HepG2 (cell line): ENCODE results near the gene FHIT. TPM values are rescaled to one million over a fixed set of nuclear protein-coding genes. Genes with fewer than 3 reads are reported as not detected.

Experiments
- ATAC-seq: fragments of 200-7000 bp; cut with Tn5 transposase; 3 replicates; pipeline ENCODE4 v1.9.1; 2020; ENCODE audit warnings: mild to moderate bottlenecking, moderate library complexity
- BruUV-seq: library from RNA; stranded (reverse); fragments of 400-500 nt; replicated peaks from 2 replicates; lab custom pipeline; 2021; lab: Mats Ljungman, UMichigan
- CTCF ChIA-PET: fragments of 300-600 bp; formaldehyde crosslinking; extraction: SDS; loops from one replicate; lab custom pipeline; 2021; ENCODE audit warnings: low total read pairs, inconsistent platforms, low intra/inter-chr PET ratio; lab: Yijun Ruan, JAX
- POLR2A ChIA-PET: fragments of 350-600 bp; sonication (Branson Sonifier 250); formaldehyde crosslinking; loops from one replicate; lab custom pipeline; 2020; ENCODE audit warnings: antibody characterized with exemption, inconsistent platforms; lab: Yijun Ruan, JAX
- DNase-seq: peaks from one replicate; pipeline ENCODE4 v3.0.0-alpha.2; 2015; ENCODE audit warnings: low spot score
- FAIRE-seq: peaks from 3 replicates; lab custom pipeline; 2011; peaks lifted over from hg19 to GRCh38; lab: Jason Lieb, UNC
- H2AFZ ChIP-seq: one replicate; pipeline ENCODE4 v1.6.1; 2011; ENCODE audit warnings: low read length, inconsistent platforms
- H3K27ac ChIP-seq: fragments of 300-600 bp; 3 replicates; pipeline ENCODE4 v1.8.0; 2011; ENCODE audit warnings: mixed run types, mild to moderate bottlenecking, mixed read lengths, low read length, inconsistent platforms; ENCODE audit not compliant: insufficient read depth; ENCODE audit errors: extremely low read length
- H3K27me3 ChIP-seq, 2 experiments: fragments of 200-600 bp in 1 of 2; 2 replicates in 1 of 2; 3 replicates in 1 of 2; pipeline versions ENCODE4 v1.6.0 to v1.8.0; 2011; ENCODE audit warnings: low read length in 2 of 2, mild to moderate bottlenecking in 2 of 2, moderate library complexity in 2 of 2, inconsistent platforms in 1 of 2; ENCODE audit not compliant: insufficient read depth in 2 of 2, control insufficient read depth in 1 of 2
- H3K36me3 ChIP-seq, 2 experiments: fragments of 200-600 bp in 1 of 2; replicated peaks in 1 of 2; 2 replicates in 1 of 2; 3 replicates in 1 of 2; pipeline versions ENCODE4 v1.5.1 to v1.8.0; 2011; ENCODE audit warnings: low read length in 2 of 2, inconsistent platforms in 1 of 2; ENCODE audit not compliant: insufficient read depth in 2 of 2, control insufficient read depth in 1 of 2
- H3K4me1 ChIP-seq: 2 replicates; pipeline ENCODE4 v1.5.1; 2012; ENCODE audit warnings: low read length, inconsistent platforms; ENCODE audit not compliant: insufficient read depth
- H3K4me2 ChIP-seq: 2 replicates; pipeline ENCODE4 v1.6.0; 2011; ENCODE audit warnings: low read depth, low read length, inconsistent platforms
- H3K4me3 ChIP-seq, 3 experiments: fragments of 200-600 bp in 1 of 3; sonication (generic), shearing (Covaris generic) in 1 of 3; replicated peaks in 1 of 3; 2 replicates each; pipeline ENCODE4 v1.5.1; 2011 to 2016; ENCODE audit warnings: low read length in 3 of 3, inconsistent platforms in 2 of 3, low read depth in 2 of 3, mild to moderate bottlenecking in 2 of 3, control low read depth in 1 of 3, mixed read lengths in 1 of 3; ENCODE audit not compliant: insufficient read depth in 1 of 3
- H3K79me2 ChIP-seq: one replicate; pipeline ENCODE4 v1.6.1; 2011; ENCODE audit warnings: low read length, inconsistent platforms; ENCODE audit not compliant: insufficient read depth
- H3K9ac ChIP-seq: 2 replicates; pipeline ENCODE4 v1.6.0; 2011; ENCODE audit warnings: mild to moderate bottlenecking, low read depth, low read length, inconsistent platforms; ENCODE audit not compliant: insufficient read depth
- H3K9me3 ChIP-seq: 2 replicates; pipeline ENCODE4 v1.5.1; 2012; ENCODE audit warnings: mild to moderate bottlenecking, low read length
- H4K20me1 ChIP-seq: 2 replicates; pipeline ENCODE4 v1.6.0; 2011; ENCODE audit warnings: inconsistent platforms, mild to moderate bottlenecking, low read length, moderate library complexity; ENCODE audit not compliant: insufficient read depth
- ARID2 ChIP-seq: sonication (generic); formaldehyde crosslinking; IDR thresholded peaks from 2 replicates; pipeline ENCODE4 v1.8.1; 2022; ENCODE audit warnings: mild to moderate bottlenecking, missing genetic modification reagents, borderline replicate concordance
- YEATS4 ChIP-seq: sonication (generic); formaldehyde crosslinking; IDR thresholded peaks from 2 replicates; pipeline ENCODE4 v1.4.0; 2020; ENCODE audit warnings: missing genetic modification reagents, borderline replicate concordance
- ZNF235 ChIP-seq: sonication (generic); formaldehyde crosslinking; IDR thresholded peaks from 2 replicates; pipeline ENCODE4 v1.8.1; 2023; ENCODE audit warnings: mild to moderate bottlenecking, missing genetic modification reagents, borderline replicate concordance
- ZNF382 ChIP-seq: sonication (generic); formaldehyde crosslinking; IDR thresholded peaks from 2 replicates; pipeline ENCODE4 v1.5.0; 2020; ENCODE audit warnings: missing genetic modification reagents, mild to moderate bottlenecking, borderline replicate concordance
- ZNF451 ChIP-seq: sonication (generic); formaldehyde crosslinking; IDR thresholded peaks from 2 replicates; pipeline ENCODE4 v1.5.0; 2020; ENCODE audit warnings: mild to moderate bottlenecking, missing genetic modification reagents
- ZSCAN20 ChIP-seq: sonication (generic); formaldehyde crosslinking; IDR thresholded peaks from 2 replicates; pipeline ENCODE4 v1.4.0; 2020; ENCODE audit warnings: missing genetic modification reagents, mild to moderate bottlenecking, borderline replicate concordance
- WGBS: methylation state at CpG from one replicate; pipeline ENCODE4 v1.1.6; 2017; ENCODE audit warnings: low lambda C conversion rate; 5-methylcytosine and 5-hydroxymethylcytosine counted together
- in situ Hi-C: cut with HindIII; loops from 2 replicates; pipeline ENCODE4 v1.10.0; 2017; ENCODE audit warnings: low pct_unique_long_range_greater_than_20kb; ENCODE audit not compliant: extremely low pct_ligation_motif_present
- intact Hi-C: fragments of 100-400 bp; cut with micrococcal nuclease; formaldehyde crosslinking; loops from one replicate; pipeline ENCODE4 v1.10.0; 2022; ENCODE audit not compliant: unreplicated experiment
- polyA plus RNA-seq, 8 experiments: library from polyadenylated mRNA; depleted of rRNA in 3 of 8; stranded (reverse) in 7 of 8; unstranded in 1 of 8; fragments of >200 nt; fragmentation: Illumina TruSeq in 4 of 8; extraction: Trizol in 4 of 8; gene quantifications; 2 replicates each; pipeline versions ENCODE4 v1.2.1 to v1.2.3, GENCODE V29; 2011 to 2016; ENCODE audit warnings: low read depth in 4 of 8, missing spikeins in 1 of 8, mixed read lengths in 1 of 8; ENCODE audit not compliant: insufficient read depth in 1 of 8
- total RNA-seq, 5 experiments: library from RNA; depleted of rRNA; stranded (reverse); fragments of >200 nt; fragmentation: Illumina TruSeq; extraction: Trizol; gene quantifications; 2 replicates each; pipeline ENCODE4 v1.2.3, GENCODE V29; 2016; ENCODE audit warnings: low read depth in 1 of 5
- TF ChIP-seq, protein P1 (sequence below): sonication (generic); formaldehyde crosslinking; IDR thresholded peaks from 2 replicates; pipeline ENCODE4 v1.4.0; 2020; ENCODE audit warnings: missing genetic modification reagents, borderline replicate concordance
- TF ChIP-seq, protein P2 (sequence below): sonication (generic); formaldehyde crosslinking; IDR thresholded peaks from 2 replicates; pipeline ENCODE4 v1.5.1; 2020; ENCODE audit warnings: mild to moderate bottlenecking, missing genetic modification reagents, borderline replicate concordance
- TF ChIP-seq, protein P3 (sequence below): sonication (generic); formaldehyde crosslinking; IDR thresholded peaks from 2 replicates; pipeline ENCODE4 v1.4.0; 2020; ENCODE audit warnings: mild to moderate bottlenecking, missing genetic modification reagents

FHIT gene
- total and polyA plus RNA-seq, 2 of the 13 experiments (the other 11 are each of a cell fraction or from before 2014, with no cell fraction given) = 4.0 to 4.6 TPM

DNA sequence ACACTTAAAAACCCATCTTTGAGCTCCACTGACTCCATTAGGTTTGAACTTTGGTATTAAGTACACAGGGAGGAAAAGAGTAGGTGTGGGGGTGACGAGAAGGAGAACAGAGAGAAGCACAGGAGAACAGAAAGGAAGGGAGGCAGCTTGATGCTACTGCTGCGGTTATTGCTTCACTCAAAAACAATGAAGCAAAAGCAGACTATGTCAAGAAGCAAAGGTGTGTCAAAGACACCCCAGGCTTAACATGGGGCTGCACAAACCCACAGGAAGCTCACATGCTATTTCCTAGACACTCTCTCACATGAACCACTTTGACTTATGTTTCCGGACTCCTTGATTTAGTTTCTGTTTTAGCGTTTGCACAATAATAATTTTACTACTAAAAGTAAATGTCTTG is 1240.5 kb downstream of the FHIT start:
- no peaks in the 10 kb centered on the region for H3K79me2 ChIP-seq
- CTCF ChIA-PET = no interaction called here
- no peak overlapping the region for H3K4me3 ChIP-seq
- intact Hi-C loops (no loop called here), in situ Hi-C loops (no loop called here)
- no peaks in the 10 kb centered on the region for H3K4me1 ChIP-seq
- 43% methylated on average over 4 of the region's 4 CpGs for WGBS
- FAIRE-seq (no peak), ATAC-seq (no peak), DNase-seq (no peak)
- POLR2A ChIA-PET = no interaction called here
- H3K4me2 ChIP-seq = no peak overlapping the region
- no peaks in the 10 kb centered on the region for H3K9me3 ChIP-seq
- H2AFZ ChIP-seq = no peak overlapping the region
- TF ChIP-seq, protein P1, sequence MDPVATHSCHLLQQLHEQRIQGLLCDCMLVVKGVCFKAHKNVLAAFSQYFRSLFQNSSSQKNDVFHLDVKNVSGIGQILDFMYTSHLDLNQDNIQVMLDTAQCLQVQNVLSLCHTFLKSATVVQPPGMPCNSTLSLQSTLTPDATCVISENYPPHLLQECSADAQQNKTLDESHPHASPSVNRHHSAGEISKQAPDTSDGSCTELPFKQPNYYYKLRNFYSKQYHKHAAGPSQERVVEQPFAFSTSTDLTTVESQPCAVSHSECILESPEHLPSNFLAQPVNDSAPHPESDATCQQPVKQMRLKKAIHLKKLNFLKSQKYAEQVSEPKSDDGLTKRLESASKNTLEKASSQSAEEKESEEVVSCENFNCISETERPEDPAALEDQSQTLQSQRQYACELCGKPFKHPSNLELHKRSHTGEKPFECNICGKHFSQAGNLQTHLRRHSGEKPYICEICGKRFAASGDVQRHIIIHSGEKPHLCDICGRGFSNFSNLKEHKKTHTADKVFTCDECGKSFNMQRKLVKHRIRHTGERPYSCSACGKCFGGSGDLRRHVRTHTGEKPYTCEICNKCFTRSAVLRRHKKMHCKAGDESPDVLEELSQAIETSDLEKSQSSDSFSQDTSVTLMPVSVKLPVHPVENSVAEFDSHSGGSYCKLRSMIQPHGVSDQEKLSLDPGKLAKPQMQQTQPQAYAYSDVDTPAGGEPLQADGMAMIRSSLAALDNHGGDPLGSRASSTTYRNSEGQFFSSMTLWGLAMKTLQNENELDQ (CRISPR knock-in tag) = no peak
- no peak overlapping the region for H3K9ac ChIP-seq
- no TSS peak for BruUV-seq
- no peak overlapping the region for H3K27ac ChIP-seq
- no peaks in the 10 kb centered on the region for H4K20me1 ChIP-seq
- no peaks in the 10 kb centered on the region for H3K27me3 ChIP-seq
- no peaks in the 10 kb centered on the region for H3K36me3 ChIP-seq

DNA sequence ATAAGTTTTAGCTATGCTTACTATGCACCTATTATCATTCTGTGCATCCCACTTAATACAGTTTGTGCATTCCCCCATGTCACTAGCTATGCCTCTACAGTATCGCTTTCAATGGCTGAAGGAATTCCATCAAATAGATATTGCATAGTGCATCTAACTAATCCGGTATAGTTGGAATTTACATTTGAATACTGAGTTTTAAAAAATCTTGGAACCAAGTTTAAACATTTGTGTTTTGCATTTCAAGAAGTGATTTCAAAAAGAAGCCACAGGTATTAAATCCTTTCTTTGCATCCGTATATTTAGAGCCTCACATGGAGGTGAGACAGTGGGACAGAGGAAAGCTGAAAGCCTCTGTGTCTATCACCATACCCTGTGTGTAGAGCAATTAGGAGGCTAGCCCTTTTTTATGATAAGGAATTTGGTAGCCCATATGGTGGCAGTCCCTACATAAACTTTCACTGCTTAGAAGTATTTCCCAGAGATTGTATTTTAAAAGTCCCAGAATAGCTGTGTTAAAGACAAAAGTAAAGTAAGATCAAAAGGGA is 1241.2 kb downstream of the FHIT start:
- H3K27me3 ChIP-seq = no peaks in the 10 kb centered on the region
- intact Hi-C loops (no loop called here), in situ Hi-C loops (no loop called here)
- H3K27ac ChIP-seq = no peak overlapping the region
- H4K20me1 ChIP-seq = no peaks in the 10 kb centered on the region
- H2AFZ ChIP-seq = no peak overlapping the region
- DNase-seq = no peak
- no peak overlapping the region for H3K4me2 ChIP-seq
- H3K79me2 ChIP-seq = no peaks in the 10 kb centered on the region
- no peaks in the 10 kb centered on the region for H3K9me3 ChIP-seq
- H3K9ac ChIP-seq = no peak overlapping the region
- no peaks in the 10 kb centered on the region for H3K4me1 ChIP-seq
- no peak for ATAC-seq
- POLR2A ChIA-PET = no interaction called here
- no peak overlapping the region for H3K4me3 ChIP-seq
- FAIRE-seq = no peak
- CTCF ChIA-PET = no interaction called here
- no TSS peak for BruUV-seq
- H3K36me3 ChIP-seq = no peaks in the 10 kb centered on the region
- WGBS = 59% methylated on average over 3 of the region's 3 CpGs
- TF ChIP-seq ZNF235 (CRISPR knock-in tag) (no peak), ZSCAN20 (CRISPR knock-in tag) (no peak), ZNF451 (CRISPR knock-in tag) (no peak), YEATS4 (CRISPR knock-in tag) (no peak), ARID2 (CRISPR knock-in tag) (no peak), ZNF382 (no peak)
- TF ChIP-seq, protein P2, sequence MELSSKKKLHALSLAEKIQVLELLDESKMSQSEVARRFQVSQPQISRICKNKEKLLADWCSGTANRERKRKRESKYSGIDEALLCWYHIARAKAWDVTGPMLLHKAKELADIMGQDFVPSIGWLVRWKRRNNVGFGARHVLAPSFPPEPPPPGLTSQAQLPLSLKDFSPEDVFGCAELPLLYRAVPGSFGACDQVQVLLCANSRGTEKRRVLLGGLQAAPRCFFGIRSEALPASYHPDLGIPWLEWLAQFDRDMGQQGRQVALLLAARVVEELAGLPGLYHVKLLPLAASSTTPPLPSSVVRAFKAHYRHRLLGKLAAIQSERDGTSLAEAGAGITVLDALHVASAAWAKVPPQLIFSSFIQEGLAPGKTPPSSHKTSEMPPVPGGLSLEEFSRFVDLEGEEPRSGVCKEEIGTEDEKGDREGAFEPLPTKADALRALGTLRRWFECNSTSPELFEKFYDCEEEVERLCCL (CRISPR knock-in tag) = no peak
- TF ChIP-seq, protein P3, sequence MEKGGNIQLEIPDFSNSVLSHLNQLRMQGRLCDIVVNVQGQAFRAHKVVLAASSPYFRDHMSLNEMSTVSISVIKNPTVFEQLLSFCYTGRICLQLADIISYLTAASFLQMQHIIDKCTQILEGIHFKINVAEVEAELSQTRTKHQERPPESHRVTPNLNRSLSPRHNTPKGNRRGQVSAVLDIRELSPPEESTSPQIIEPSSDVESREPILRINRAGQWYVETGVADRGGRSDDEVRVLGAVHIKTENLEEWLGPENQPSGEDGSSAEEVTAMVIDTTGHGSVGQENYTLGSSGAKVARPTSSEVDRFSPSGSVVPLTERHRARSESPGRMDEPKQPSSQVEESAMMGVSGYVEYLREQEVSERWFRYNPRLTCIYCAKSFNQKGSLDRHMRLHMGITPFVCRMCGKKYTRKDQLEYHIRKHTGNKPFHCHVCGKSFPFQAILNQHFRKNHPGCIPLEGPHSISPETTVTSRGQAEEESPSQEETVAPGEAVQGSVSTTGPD = no peak
